IMR-90 (cell line): ENCODE data around the gene TPM2. TPM values are rescaled to one million over a fixed set of nuclear protein-coding genes. Genes with fewer than 3 reads are reported as not detected.

Experiments used
- ATAC-seq: fragments of 200-7000 bp; cut with Tn5 transposase; 2 replicates; pipeline ENCODE4 v1.9.1; 2020; ENCODE audit warnings: low read depth, mild to moderate bottlenecking, moderate library complexity
- BruUV-seq: library from RNA; stranded (reverse); fragments of 400-500 nt; replicated peaks from 2 replicates; lab custom pipeline; 2021; lab: Mats Ljungman, UMichigan
- CTCF ChIA-PET: fragments of 300-600 bp; formaldehyde crosslinking; extraction: SDS; loops from one replicate; lab custom pipeline; 2021; ENCODE audit warnings: antibody characterized with exemption; lab: Yijun Ruan, JAX
- POLR2A ChIA-PET: fragments of 300-600 bp; sonication (Branson Sonifier 250); formaldehyde crosslinking; loops from one replicate; lab custom pipeline; 2022; ENCODE audit warnings: antibody characterized with exemption; ENCODE audit not compliant: unreplicated experiment; lab: Charles Lee
- DNase-seq: peaks from one replicate; pipeline ENCODE4 v3.0.0; 2013
- H2AFZ ChIP-seq: replicated peaks from 2 replicates; pipeline ENCODE3; 2013; ENCODE audit warnings: low read length, mild to moderate bottlenecking; ENCODE audit not compliant: poor library complexity
- H2AK5ac ChIP-seq: 2 replicates; pipeline ENCODE4 v1.6.1; 2013; ENCODE audit warnings: low read depth, low read length, inconsistent platforms
- H2AK9ac ChIP-seq: replicated peaks from 2 replicates; pipeline ENCODE3; 2013; ENCODE audit warnings: mild to moderate bottlenecking, low read depth, low read length, moderate library complexity; ENCODE audit not compliant: poor library complexity
- H2BK120ac ChIP-seq: 2 replicates; pipeline ENCODE4 v1.6.1; 2013; ENCODE audit warnings: low read depth, low read length, inconsistent platforms
- H2BK15ac ChIP-seq: 3 replicates; pipeline ENCODE4 v1.6.1; 2013; ENCODE audit warnings: low read depth, low read length, inconsistent platforms
- H2BK20ac ChIP-seq: 2 replicates; pipeline ENCODE4 v1.6.1; 2013; ENCODE audit warnings: low read depth, mild to moderate bottlenecking, inconsistent platforms, low read length, moderate library complexity
- H2BK5ac ChIP-seq: 2 replicates; pipeline ENCODE4 v1.6.1; 2013; ENCODE audit warnings: mild to moderate bottlenecking, low read depth, low read length, inconsistent platforms; ENCODE audit not compliant: poor library complexity, severe bottlenecking
- H3K14ac ChIP-seq: replicated peaks from 2 replicates; pipeline ENCODE4 v1.6.1; 2013; ENCODE audit warnings: low read depth, low read length, inconsistent platforms
- H3K18ac ChIP-seq: 2 replicates; pipeline ENCODE4 v1.6.1; 2013; ENCODE audit warnings: low read depth, low read length, control low read depth
- H3K23ac ChIP-seq: 2 replicates; pipeline ENCODE4 v1.6.1; 2013; ENCODE audit warnings: low read depth, low read length, inconsistent platforms
- H3K27ac ChIP-seq: 2 replicates; pipeline ENCODE4 v1.5.1; 2013; ENCODE audit warnings: mild to moderate bottlenecking, control low read depth, low read length; ENCODE audit not compliant: insufficient read depth
- H3K27me3 ChIP-seq: 2 replicates; pipeline ENCODE4 v1.6.1; 2013; ENCODE audit warnings: low read length; ENCODE audit not compliant: control insufficient read depth, insufficient read depth
- H3K36me3 ChIP-seq: 2 replicates; pipeline ENCODE4 v1.6.1; 2013; ENCODE audit warnings: low read length, mixed read lengths; ENCODE audit not compliant: control insufficient read depth, insufficient read depth
- H3K4ac ChIP-seq: 2 replicates; pipeline ENCODE4 v1.6.1; 2013; ENCODE audit warnings: low read depth, low read length, inconsistent platforms
- H3K4me1 ChIP-seq: 2 replicates; pipeline ENCODE4 v1.6.1; 2013; ENCODE audit warnings: low read length, mixed read lengths; ENCODE audit not compliant: control insufficient read depth, insufficient read depth
- H3K4me2 ChIP-seq: 2 replicates; pipeline ENCODE4 v1.6.1; 2013; ENCODE audit warnings: low read depth, mild to moderate bottlenecking, control low read depth, low read length, moderate library complexity
- H3K4me3 ChIP-seq: 2 replicates; pipeline ENCODE4 v1.5.1; 2013; ENCODE audit warnings: low read depth, mild to moderate bottlenecking, control low read depth, low read length, moderate library complexity; ENCODE audit not compliant: insufficient read depth
- H3K56ac ChIP-seq: 2 replicates; pipeline ENCODE4 v1.6.1; 2013; ENCODE audit warnings: low read length, inconsistent platforms; ENCODE audit not compliant: insufficient read depth; ENCODE audit errors: extremely low read depth
- H3K79me1 ChIP-seq, 2 experiments: 2 replicates each; pipeline ENCODE4 v1.6.1; 2013; ENCODE audit warnings: low read length in 2 of 2, inconsistent platforms in 1 of 2, low read depth in 1 of 2
- H3K9ac ChIP-seq: 2 replicates; pipeline ENCODE4 v1.6.1; 2013; ENCODE audit warnings: low read depth, low read length, control low read depth
- H3K9me1 ChIP-seq: 2 replicates; pipeline ENCODE4 v1.6.1; 2013; ENCODE audit warnings: low read length, inconsistent platforms; ENCODE audit not compliant: insufficient read depth
- H3K9me3 ChIP-seq: 2 replicates; pipeline ENCODE4 v1.6.1; 2013; ENCODE audit warnings: low read length; ENCODE audit not compliant: control insufficient read depth, insufficient read depth
- H4K20me1 ChIP-seq: 2 replicates; pipeline ENCODE4 v1.6.1; 2013; ENCODE audit warnings: low read length, inconsistent platforms; ENCODE audit not compliant: insufficient read depth
- H4K5ac ChIP-seq: 2 replicates; pipeline ENCODE4 v1.6.1; 2013; ENCODE audit warnings: mild to moderate bottlenecking, low read depth, low read length, control low read depth
- H4K8ac ChIP-seq, 2 experiments: 2 replicates each; pipeline ENCODE4 v1.6.1; 2013; ENCODE audit warnings: low read depth in 2 of 2, low read length in 2 of 2, control low read depth in 1 of 2, inconsistent platforms in 1 of 2
- H4K91ac ChIP-seq: 2 replicates; pipeline ENCODE4 v1.6.1; 2013; ENCODE audit warnings: low read depth, low read length, inconsistent platforms; ENCODE audit not compliant: insufficient read depth
- BHLHE40 ChIP-seq: fragments of 150-350 bp; IDR thresholded peaks from 2 replicates; pipeline ENCODE4 v1.6.1; 2016; ENCODE audit warnings: mild to moderate bottlenecking, low read depth, low read length
- CEBPB ChIP-seq: IDR thresholded peaks from 2 replicates; pipeline ENCODE4 v1.6.1; 2012; ENCODE audit warnings: low read depth, low read length, improper control_type of control experiment
- CHD1 ChIP-seq: IDR thresholded peaks from 2 replicates; pipeline ENCODE4 v1.6.1; 2012; ENCODE audit warnings: low read depth, low read length, improper control_type of control experiment
- FOS ChIP-seq: fragments of 150-350 bp; IDR thresholded peaks from 2 replicates; pipeline ENCODE4 v1.6.1; 2016; ENCODE audit warnings: low read depth, low read length
- MAFK ChIP-seq: IDR thresholded peaks from 2 replicates; pipeline ENCODE4 v1.6.1; 2012; ENCODE audit warnings: low read depth, low read length, improper control_type of control experiment
- MAZ ChIP-seq: IDR thresholded peaks from 2 replicates; pipeline ENCODE4 v1.6.1; 2012; ENCODE audit warnings: low read depth, mild to moderate bottlenecking, low read length, improper control_type of control experiment, moderate library complexity, borderline replicate concordance
- MXI1 ChIP-seq: IDR thresholded peaks from 2 replicates; pipeline ENCODE4 v1.6.1; 2012; ENCODE audit warnings: low read depth, mild to moderate bottlenecking, low read length, moderate library complexity, borderline replicate concordance
- NFE2L2 ChIP-seq: fragments of 150-350 bp; IDR thresholded peaks from 2 replicates; pipeline ENCODE4 v1.6.1; 2016; ENCODE audit warnings: low read depth, mild to moderate bottlenecking, low read length
- POLR2A ChIP-seq: IDR thresholded peaks from 2 replicates; pipeline ENCODE4 v1.6.1; 2012; ENCODE audit warnings: mild to moderate bottlenecking, low read depth, low read length
- RAD21 ChIP-seq: IDR thresholded peaks from 2 replicates; pipeline ENCODE4 v1.6.1; 2012; ENCODE audit warnings: low read length, improper control_type of control experiment
- RCOR1 ChIP-seq: IDR thresholded peaks from 2 replicates; pipeline ENCODE4 v1.6.1; 2012; ENCODE audit warnings: mild to moderate bottlenecking, low read length, improper control_type of control experiment; ENCODE audit not compliant: insufficient replicate concordance
- RFX5 ChIP-seq: IDR thresholded peaks from 2 replicates; pipeline ENCODE4 v1.8.0; 2012; ENCODE audit warnings: low read depth, mild to moderate bottlenecking, low read length, moderate library complexity
- SMC3 ChIP-seq: fragments of 150-350 bp; IDR thresholded peaks from 2 replicates; pipeline ENCODE4 v1.6.1; 2016; ENCODE audit warnings: low read depth, mild to moderate bottlenecking, antibody characterized with exemption, low read length, moderate library complexity
- WGBS, 2 experiments: methylation state at CpG; one replicate each; pipeline versions ENCODE4 v1.1.5 to v1.1.7; 2013; ENCODE audit warnings: missing lambda C conversion rate in 2 of 2; ENCODE audit not compliant: insufficient read length in 1 of 2; ENCODE audit errors: extremely low coverage in 2 of 2; 5-methylcytosine and 5-hydroxymethylcytosine counted together
- dilution Hi-C: fragments of 300-500 bp; cut with HindIII; formaldehyde crosslinking; loops from one replicate; pipeline ENCODE4 v1.14.3; 2018; ENCODE audit warnings: low sequenced_read_pairs; ENCODE audit not compliant: unreplicated experiment
- in situ Hi-C: fragments of 300-500 bp; cut with MboI; formaldehyde crosslinking; loops from 3 replicates; pipeline ENCODE4 v1.14.3; 2019; ENCODE audit warnings: low sequenced_read_pairs, inconsistent platforms, mixed read lengths
- intact Hi-C: fragments of 100-400 bp; cut with micrococcal nuclease; formaldehyde crosslinking; loops from 2 replicates; pipeline ENCODE4 v1.10.0; 2022
- polyA plus RNA-seq, 3 experiments: library from polyadenylated mRNA; depleted of rRNA; stranded (reverse); fragments of >200 nt; gene quantifications; 2 replicates each; pipeline ENCODE4 v1.2.3, GENCODE V29; 2012; ENCODE audit warnings: low replicate concordance in 1 of 3
- total RNA-seq: library from RNA; depleted of rRNA; stranded (reverse); fragments of >200 nt; gene quantifications from 2 replicates; pipeline ENCODE4 v1.2.3, GENCODE V29; 2012
- TF ChIP-seq, protein P1 (sequence below): fragments of 150-350 bp; IDR thresholded peaks from 2 replicates; pipeline ENCODE4 v1.6.1; 2016; ENCODE audit warnings: low read depth, mild to moderate bottlenecking, low read length, moderate library complexity, borderline replicate concordance
- TF ChIP-seq, protein P2 (sequence below): fragments of 150-350 bp; IDR thresholded peaks from 2 replicates; pipeline ENCODE4 v1.6.1; 2017; ENCODE audit warnings: mild to moderate bottlenecking, antibody characterized with exemption, low read length, low read depth
- TF ChIP-seq, protein P3 (sequence below): conservative IDR thresholded peaks from 2 replicates; pipeline ENCODE4 v1.5.1; 2012; ENCODE audit warnings: mild to moderate bottlenecking, low read depth, low read length, improper control_type of control experiment

The TPM2 gene
- total and polyA plus RNA-seq, 2 of the 4 experiments (the other 2 are of a cell fraction), result 960 to 2,500 TPM

- H4K91ac ChIP-seq, result no peak overlapping the region
- H4K8ac ChIP-seq, result no peak overlapping the region
- no peak overlapping the region for H4K5ac ChIP-seq
- H3K4me2 ChIP-seq, result no peak overlapping the region
- TF ChIP-seq SMC3 (no peak), POLR2A (no peak), CHD1 (no peak), MAZ (no peak), CEBPB (no peak), FOS (no peak), NFE2L2 (no peak), RCOR1 (no peak), RAD21 (no peak), MXI1 (no peak), MAFK (no peak), RFX5 (no peak), BHLHE40 (no peak)
- TF ChIP-seq, protein P1, sequence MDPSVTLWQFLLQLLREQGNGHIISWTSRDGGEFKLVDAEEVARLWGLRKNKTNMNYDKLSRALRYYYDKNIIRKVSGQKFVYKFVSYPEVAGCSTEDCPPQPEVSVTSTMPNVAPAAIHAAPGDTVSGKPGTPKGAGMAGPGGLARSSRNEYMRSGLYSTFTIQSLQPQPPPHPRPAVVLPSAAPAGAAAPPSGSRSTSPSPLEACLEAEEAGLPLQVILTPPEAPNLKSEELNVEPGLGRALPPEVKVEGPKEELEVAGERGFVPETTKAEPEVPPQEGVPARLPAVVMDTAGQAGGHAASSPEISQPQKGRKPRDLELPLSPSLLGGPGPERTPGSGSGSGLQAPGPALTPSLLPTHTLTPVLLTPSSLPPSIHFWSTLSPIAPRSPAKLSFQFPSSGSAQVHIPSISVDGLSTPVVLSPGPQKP, result no peak
- TF ChIP-seq, protein P2, sequence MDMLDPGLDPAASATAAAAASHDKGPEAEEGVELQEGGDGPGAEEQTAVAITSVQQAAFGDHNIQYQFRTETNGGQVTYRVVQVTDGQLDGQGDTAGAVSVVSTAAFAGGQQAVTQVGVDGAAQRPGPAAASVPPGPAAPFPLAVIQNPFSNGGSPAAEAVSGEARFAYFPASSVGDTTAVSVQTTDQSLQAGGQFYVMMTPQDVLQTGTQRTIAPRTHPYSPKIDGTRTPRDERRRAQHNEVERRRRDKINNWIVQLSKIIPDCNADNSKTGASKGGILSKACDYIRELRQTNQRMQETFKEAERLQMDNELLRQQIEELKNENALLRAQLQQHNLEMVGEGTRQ, result no peak
- TF ChIP-seq, protein P3, sequence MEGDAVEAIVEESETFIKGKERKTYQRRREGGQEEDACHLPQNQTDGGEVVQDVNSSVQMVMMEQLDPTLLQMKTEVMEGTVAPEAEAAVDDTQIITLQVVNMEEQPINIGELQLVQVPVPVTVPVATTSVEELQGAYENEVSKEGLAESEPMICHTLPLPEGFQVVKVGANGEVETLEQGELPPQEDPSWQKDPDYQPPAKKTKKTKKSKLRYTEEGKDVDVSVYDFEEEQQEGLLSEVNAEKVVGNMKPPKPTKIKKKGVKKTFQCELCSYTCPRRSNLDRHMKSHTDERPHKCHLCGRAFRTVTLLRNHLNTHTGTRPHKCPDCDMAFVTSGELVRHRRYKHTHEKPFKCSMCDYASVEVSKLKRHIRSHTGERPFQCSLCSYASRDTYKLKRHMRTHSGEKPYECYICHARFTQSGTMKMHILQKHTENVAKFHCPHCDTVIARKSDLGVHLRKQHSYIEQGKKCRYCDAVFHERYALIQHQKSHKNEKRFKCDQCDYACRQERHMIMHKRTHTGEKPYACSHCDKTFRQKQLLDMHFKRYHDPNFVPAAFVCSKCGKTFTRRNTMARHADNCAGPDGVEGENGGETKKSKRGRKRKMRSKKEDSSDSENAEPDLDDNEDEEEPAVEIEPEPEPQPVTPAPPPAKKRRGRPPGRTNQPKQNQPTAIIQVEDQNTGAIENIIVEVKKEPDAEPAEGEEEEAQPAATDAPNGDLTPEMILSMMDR, result no peak
- ChIA-PET CTCF (interaction anchor here (3.1 kb wide), 1 partner anchor 10 kb away, joined by 19 read pairs; no protein-coding TSS in a partner anchor), POLR2A (no interaction called here)
- no peak overlapping the region for H3K27ac ChIP-seq
- H3K18ac ChIP-seq, result no peak overlapping the region
- no peak overlapping the region for H3K9ac ChIP-seq
- H3K56ac ChIP-seq, result no peak overlapping the region
- H3K36me3 ChIP-seq, result peaks cover 11% of the 10 kb centered on the region
- no TSS peak for BruUV-seq
- no peak for ATAC-seq
- H3K27me3 ChIP-seq, result no peaks in the 10 kb centered on the region
- H2BK120ac ChIP-seq, result no peak overlapping the region
- H3K14ac ChIP-seq, result no peak overlapping the region
- WGBS, 2 experiments, result 88% methylated on average over 5 of the region's 17 CpGs; no CpG with 5 or more reads in 1 of the 2 experiments
- H2BK5ac ChIP-seq, result no peak overlapping the region
- H3K4ac ChIP-seq, result no peak overlapping the region
- peaks cover 3% of the 10 kb centered on the region; the same call in 1 of the 2 replicates for H4K20me1 ChIP-seq
- H2BK15ac ChIP-seq, result no peak overlapping the region
- H2AK9ac ChIP-seq, result no peak overlapping the region
- in situ Hi-C loops, result loop anchor here (10.0 kb wide), 1 partner anchor 152 kb away; no protein-coding TSS in a partner anchor
- no peak overlapping the region for H3K4me3 ChIP-seq
- no peaks in the 10 kb centered on the region for H3K9me3 ChIP-seq
- H3K23ac ChIP-seq, result no peak overlapping the region
- H2AK5ac ChIP-seq, result no peak overlapping the region
- H3K9me1 ChIP-seq, result peaks cover 4% of the 10 kb centered on the region; the same call in 1 of the 2 replicates
- dilution Hi-C loops, result no loop called here
- DNase-seq, result no peak
- intact Hi-C loops, result loop anchor here (5.0 to 10.0 kb wide), 4 partner anchors 36 to 172 kb away; partner anchors contain the start of genes HINT2 and SPAG8
- H2AFZ ChIP-seq, result no peak overlapping the region
- peaks cover 8 to 26% of the 10 kb centered on the region in 2 experiments; a peak in 3 of 4 replicates for H3K79me1 ChIP-seq
- no peak overlapping the region for H2BK20ac ChIP-seq
- H3K4me1 ChIP-seq, result peaks cover 14% of the 10 kb centered on the region
Observed at GRCh38 chr9:35656348-35656747, 33.4 kb downstream of the TPM2 start.
